A549 (cell line): ENCODE measurements around the gene SPATA25. TPM values are rescaled to one million over a fixed set of nuclear protein-coding genes. Genes with fewer than 3 reads are reported as not detected.

Experiments
- ATAC-seq, 2 experiments: fragments of 200-7000 bp in 1 of 2; fragments of >200 bp in 1 of 2; cut with Nextera tagmentation in 1 of 2; cut with Tn5 transposase in 1 of 2; 3 replicates each; pipeline versions ENCODE4 v1.8.0 to v1.9.1; 2018 to 2020; ENCODE audit warnings: mild to moderate bottlenecking in 1 of 2, moderate library complexity in 1 of 2
- CTCF ChIA-PET: fragments of 300-600 bp; sonication (Branson Sonifier 250); formaldehyde crosslinking; extraction: SDS; loops from one replicate; lab custom pipeline; 2021; ENCODE audit warnings: antibody characterized with exemption, inconsistent platforms; lab: Yijun Ruan, JAX
- POLR2A ChIA-PET: fragments of 350-600 bp; formaldehyde crosslinking; extraction: SDS; loops from one replicate; lab custom pipeline; 2021; ENCODE audit warnings: antibody characterized with exemption, inconsistent platforms; lab: Yijun Ruan, JAX
- DNase-seq, 2 experiments: peaks; one replicate each; pipeline versions ENCODE4 v3.0.0 to v3.0.0-alpha.2; 2011 to 2016; ENCODE audit warnings: low read depth in 1 of 2, low spot score in 1 of 2
- FAIRE-seq: peaks from 2 replicates; lab custom pipeline; 2011; peaks lifted over from hg19 to GRCh38; lab: Jason Lieb, UNC
- H3K27ac ChIP-seq, 2 experiments: fragments of >200 bp; sonication (Bioruptor Twin); formaldehyde crosslinking; 3 replicates each; pipeline ENCODE4 v1.5.1; 2016 to 2017
- H3K4me1 ChIP-seq: fragments of >200 bp; sonication (Bioruptor Twin); formaldehyde crosslinking; 3 replicates; pipeline ENCODE4 v1.6.1; 2016
- H3K4me2 ChIP-seq: fragments of >200 bp; sonication (Bioruptor Twin); formaldehyde crosslinking; 3 replicates; pipeline ENCODE4 v1.6.1; 2016
- H3K4me3 ChIP-seq: fragments of >200 bp; sonication (Bioruptor Twin); formaldehyde crosslinking; 3 replicates; pipeline ENCODE4 v1.5.1; 2016
- H3K9me3 ChIP-seq: fragments of >200 bp; sonication (Bioruptor Twin); formaldehyde crosslinking; 3 replicates; pipeline ENCODE4 v1.6.1; 2016
- BHLHE40 ChIP-seq: IDR thresholded peaks from 2 replicates; pipeline ENCODE4 v1.6.1; 2012; ENCODE audit warnings: low read depth, low read length, inconsistent platforms
- CBX8 ChIP-seq: fragments of 200-600 bp; sonication (generic); IDR thresholded peaks from 2 replicates; pipeline ENCODE4 v1.6.1; 2016
- CEBPB ChIP-seq, 2 experiments: fragments of >200 bp in 1 of 2; sonication (Bioruptor Twin) in 1 of 2; formaldehyde crosslinking in 1 of 2; IDR thresholded peaks; 2 replicates each; pipeline ENCODE4 v1.6.1; 2012 to 2016
- CHD2 ChIP-seq: fragments of 150-350 bp; IDR thresholded peaks from 2 replicates; pipeline ENCODE4 v1.6.1; 2014; ENCODE audit warnings: low read length; ENCODE audit not compliant: partially characterized antibody
- EHF ChIP-seq: fragments of 250-450 bp; sonication (Bioruptor Pico); IDR thresholded peaks from 2 replicates; pipeline ENCODE4 v1.5.0; 2020; ENCODE audit warnings: mild to moderate bottlenecking
- EHMT2 ChIP-seq: fragments of 200-600 bp; sonication (generic); IDR thresholded peaks from 2 replicates; pipeline ENCODE4 v1.6.1; 2016; ENCODE audit warnings: antibody characterized with exemption, low read depth, mild to moderate bottlenecking, moderate library complexity
- ESRRA ChIP-seq: fragments of 150-350 bp; IDR thresholded peaks from 2 replicates; pipeline ENCODE4 v1.6.1; 2014; ENCODE audit warnings: mild to moderate bottlenecking, low read length, borderline replicate concordance
- FOSB ChIP-seq: fragments of 250-450 bp; sonication (Bioruptor Pico); IDR thresholded peaks from 2 replicates; pipeline ENCODE4 v1.5.0; 2020; ENCODE audit warnings: mild to moderate bottlenecking, moderate library complexity
- GATA3 ChIP-seq: IDR thresholded peaks from 2 replicates; pipeline ENCODE4 v1.6.1; 2012; ENCODE audit warnings: borderline replicate concordance
- HDAC2 ChIP-seq: fragments of 200-600 bp; sonication (generic); IDR thresholded peaks from 2 replicates; pipeline ENCODE4 v1.6.1; 2016
- HEYL ChIP-seq: fragments of 250-450 bp; sonication (Bioruptor Pico); IDR thresholded peaks from 2 replicates; pipeline ENCODE4 v1.8.0; 2021; ENCODE audit warnings: mild to moderate bottlenecking, moderate library complexity
- JUN ChIP-seq, 2 experiments: fragments of >200 bp; sonication (Bioruptor Twin); formaldehyde crosslinking; IDR thresholded peaks; 2 replicates in 1 of 2; 3 replicates in 1 of 2; pipeline ENCODE4 v1.6.1; 2016 to 2017
- KDM1A ChIP-seq: fragments of 200-600 bp; sonication (generic); IDR thresholded peaks from 2 replicates; pipeline ENCODE4 v1.6.1; 2016; ENCODE audit warnings: low read depth, mild to moderate bottlenecking
- RAD21 ChIP-seq, 2 experiments: fragments of >200 bp in 1 of 2; sonication (Bioruptor Twin) in 1 of 2; formaldehyde crosslinking in 1 of 2; IDR thresholded peaks in 1 of 2; conservative IDR thresholded peaks in 1 of 2; 2 replicates in 1 of 2; 3 replicates in 1 of 2; pipeline ENCODE4 v1.6.1; 2012 to 2018; ENCODE audit warnings: inconsistent platforms in 1 of 2
- REST ChIP-seq: fragments of 200-600 bp; sonication (generic); IDR thresholded peaks from 2 replicates; pipeline ENCODE4 v1.6.1; 2016; ENCODE audit warnings: antibody characterized with exemption, mild to moderate bottlenecking, moderate library complexity
- TFCP2L1 ChIP-seq: fragments of 250-450 bp; sonication (Bioruptor Pico); IDR thresholded peaks from 2 replicates; pipeline ENCODE4 v1.5.0; 2021; ENCODE audit warnings: mild to moderate bottlenecking
- ZC3H11A ChIP-seq: fragments of 450-650 bp; IDR thresholded peaks from 2 replicates; pipeline ENCODE4 v1.6.1; 2014; ENCODE audit warnings: antibody characterized with exemption, mild to moderate bottlenecking
- WGBS: methylation state at CpG from one replicate; pipeline ENCODE4 v1.1.6; 2017; ENCODE audit errors: missing lambda C conversion rate; 5-methylcytosine and 5-hydroxymethylcytosine counted together
- polyA plus RNA-seq, 4 experiments: library from polyadenylated mRNA; depleted of rRNA in 3 of 4; stranded (reverse); fragments of >200 nt; fragmentation: RNase III in 1 of 4; extraction: RNeasy Plus Mini Kit Qiagen cat#74134 plus additional on column Dnase treatment in 1 of 4; gene quantifications; 2 replicates in 3 of 4; 3 replicates in 1 of 4; pipeline ENCODE4 v1.2.3, GENCODE V29; 2011 to 2017
- TF ChIP-seq, protein P1 (sequence below): fragments of 150-350 bp; IDR thresholded peaks from 2 replicates; pipeline ENCODE4 v1.6.1; 2014; ENCODE audit warnings: low read depth, mild to moderate bottlenecking, low read length
- TF ChIP-seq, protein P2 (sequence below): fragments of >200 bp; sonication (Bioruptor Twin); formaldehyde crosslinking; IDR thresholded peaks from 3 replicates; pipeline ENCODE4 v1.6.1; 2016

The SPATA25 gene
- polyA plus RNA-seq, 2 of the 4 experiments (the other 2 are of a cell fraction), result 0.31 to 0.77 TPM

- Histone ChIP-seq H3K9me3 (no peaks in the 10 kb centered on the region), H3K4me1 (peaks cover 11% of the 10 kb centered on the region; the same call in 2 of the 3 replicates)
- FAIRE-seq (no peak), ATAC-seq (no peak), DNase-seq (no peak)
- 85% methylated on average over 57 of the region's 58 CpGs for WGBS
- TF ChIP-seq HDAC2, result no peak
- no peak for TF ChIP-seq FOSB
- TF ChIP-seq EHMT2, result no peak
- no peak for TF ChIP-seq CBX8
- no peak for TF ChIP-seq ZC3H11A
- TF ChIP-seq ESRRA, result no peak
- no peak for TF ChIP-seq EHF (CRISPR knock-in tag)
- TF ChIP-seq, all 56 proteins: peak for 0
- CTCF ChIA-PET, result interaction anchor here (1.6 kb wide), 1 partner anchor 12 kb away, joined by 6 read pairs; no protein-coding TSS in a partner anchor
- H3K4me2 ChIP-seq, result peak within 1 kb of the TSS; percentile 69
- peak within 1 kb of the TSS; percentile 33; the same call in 2 of the 3 replicates for H3K4me3 ChIP-seq
- POLR2A ChIA-PET, result interaction anchor here (1.0 kb wide), 1 partner anchor 12 kb away, joined by 4 read pairs; no protein-coding TSS in a partner anchor
- peak within 1 kb of the TSS; percentile 55 to 79 for H3K27ac ChIP-seq
Measured at GRCh38 chr20:45911486-45912343, 24.3 kb upstream of the SPATA25 start, which contains the start of gene PLTP. Gene PLTP, minus strand, starts transcription at chr20:45912155. Its CDS starts 703 bp downstream, at chr20:45911452.

DNA sequence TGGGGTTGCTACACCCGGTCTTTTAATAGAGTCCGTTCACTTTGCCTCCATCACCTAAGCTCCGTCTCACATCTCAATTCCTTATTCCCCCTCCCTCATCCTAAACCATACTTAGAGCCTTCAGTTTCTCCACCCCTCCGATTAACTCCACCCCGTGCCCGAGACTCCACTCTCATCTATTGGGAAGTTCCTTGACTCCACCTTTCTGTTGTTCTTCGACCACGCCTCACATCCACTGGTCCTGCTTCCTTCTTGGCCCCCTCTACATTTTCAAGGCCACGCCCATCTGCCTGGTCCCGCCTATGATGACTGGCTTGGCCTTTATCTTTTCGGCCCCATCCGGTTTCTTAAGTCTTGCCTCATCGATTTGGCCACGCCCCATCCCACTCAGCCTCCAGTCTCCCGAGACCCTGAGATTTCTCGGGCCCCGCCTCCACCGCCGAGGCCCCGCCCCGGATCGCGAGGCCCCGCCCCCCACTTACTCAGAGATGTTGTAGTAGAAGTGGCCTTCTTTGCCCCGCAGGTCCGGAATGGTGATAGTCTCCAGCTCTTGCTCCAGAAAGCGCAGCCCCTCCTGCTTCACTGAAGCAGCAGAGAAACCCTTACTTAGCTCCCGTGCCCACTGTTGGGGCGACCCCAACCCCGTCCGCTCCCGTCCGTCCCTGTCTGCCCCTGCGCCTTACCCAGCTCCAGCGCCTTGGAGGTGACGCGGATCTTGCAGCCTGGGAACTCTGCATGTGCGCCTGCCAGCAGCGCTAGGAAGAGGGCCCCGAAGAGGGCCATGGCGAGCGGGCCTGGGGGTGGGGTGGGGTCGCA is 23.5 kb upstream of the SPATA25 start:
- Histone ChIP-seq H3K9me3 (no peaks in the 10 kb centered on the region), H3K4me1 (peaks cover 16% of the 10 kb centered on the region), H3K27ac (peak overlapping the region; percentile 55 to 79), H3K4me2 (peak overlapping the region; percentile 69), H3K4me3 (peak overlapping the region; percentile 33; the same call in 2 of the 3 replicates)
- DNase-seq (peak; percentile 87 to 99), FAIRE-seq (no peak), ATAC-seq (peak; percentile 88 to 96)
- TF ChIP-seq, protein P1, sequence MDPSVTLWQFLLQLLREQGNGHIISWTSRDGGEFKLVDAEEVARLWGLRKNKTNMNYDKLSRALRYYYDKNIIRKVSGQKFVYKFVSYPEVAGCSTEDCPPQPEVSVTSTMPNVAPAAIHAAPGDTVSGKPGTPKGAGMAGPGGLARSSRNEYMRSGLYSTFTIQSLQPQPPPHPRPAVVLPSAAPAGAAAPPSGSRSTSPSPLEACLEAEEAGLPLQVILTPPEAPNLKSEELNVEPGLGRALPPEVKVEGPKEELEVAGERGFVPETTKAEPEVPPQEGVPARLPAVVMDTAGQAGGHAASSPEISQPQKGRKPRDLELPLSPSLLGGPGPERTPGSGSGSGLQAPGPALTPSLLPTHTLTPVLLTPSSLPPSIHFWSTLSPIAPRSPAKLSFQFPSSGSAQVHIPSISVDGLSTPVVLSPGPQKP, result no peak
- TF ChIP-seq REST (peak; percentile 61), TFCP2L1 (no peak), CEBPB (IDR thresholded peaks at IDR 0.05) (peak; percentile 12 to 70; a peak in 2 of 4 replicates), GATA3 (no peak), CHD2 (peak; percentile 80), RAD21 (conservative IDR thresholded peaks at IDR 0.05 in 1 of 2, IDR thresholded peaks at IDR 0.05 in 1 of 2) (no peak), HEYL (CRISPR knock-in tag) (no peak), JUN (IDR thresholded peaks at IDR 0.05) (peak in 1 of 2 experiments; percentile 17; a peak in 1 of 5 replicates), BHLHE40 (no peak), KDM1A (no peak)
- TF ChIP-seq, protein P2, sequence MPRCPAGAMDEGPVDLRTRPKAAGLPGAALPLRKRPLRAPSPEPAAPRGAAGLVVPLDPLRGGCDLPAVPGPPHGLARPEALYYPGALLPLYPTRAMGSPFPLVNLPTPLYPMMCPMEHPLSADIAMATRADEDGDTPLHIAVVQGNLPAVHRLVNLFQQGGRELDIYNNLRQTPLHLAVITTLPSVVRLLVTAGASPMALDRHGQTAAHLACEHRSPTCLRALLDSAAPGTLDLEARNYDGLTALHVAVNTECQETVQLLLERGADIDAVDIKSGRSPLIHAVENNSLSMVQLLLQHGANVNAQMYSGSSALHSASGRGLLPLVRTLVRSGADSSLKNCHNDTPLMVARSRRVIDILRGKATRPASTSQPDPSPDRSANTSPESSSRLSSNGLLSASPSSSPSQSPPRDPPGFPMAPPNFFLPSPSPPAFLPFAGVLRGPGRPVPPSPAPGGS, result no peak
- POLR2A ChIA-PET, result interaction anchor here (1.0 to 1.2 kb wide), 2 partner anchors 11 to 24 kb away, joined by 4 to 8 read pairs; no protein-coding TSS in a partner anchor
- CTCF ChIA-PET, result interaction anchor here (0.6 to 1.6 kb wide), 2 partner anchors 13 to 1781 kb away, joined by 3 to 6 read pairs; no protein-coding TSS in a partner anchor
- WGBS, result 20% methylated on average over 28 of the region's 43 CpGs
